Measurements from ENCODE around the gene CDKN2C.
"Not testable (repeated sequence)": the region's sequence is repeated elsewhere in the genome, so short reads cannot be mapped to it uniquely, and the experiment has no call there.

Gene CDKN2C

DNA sequence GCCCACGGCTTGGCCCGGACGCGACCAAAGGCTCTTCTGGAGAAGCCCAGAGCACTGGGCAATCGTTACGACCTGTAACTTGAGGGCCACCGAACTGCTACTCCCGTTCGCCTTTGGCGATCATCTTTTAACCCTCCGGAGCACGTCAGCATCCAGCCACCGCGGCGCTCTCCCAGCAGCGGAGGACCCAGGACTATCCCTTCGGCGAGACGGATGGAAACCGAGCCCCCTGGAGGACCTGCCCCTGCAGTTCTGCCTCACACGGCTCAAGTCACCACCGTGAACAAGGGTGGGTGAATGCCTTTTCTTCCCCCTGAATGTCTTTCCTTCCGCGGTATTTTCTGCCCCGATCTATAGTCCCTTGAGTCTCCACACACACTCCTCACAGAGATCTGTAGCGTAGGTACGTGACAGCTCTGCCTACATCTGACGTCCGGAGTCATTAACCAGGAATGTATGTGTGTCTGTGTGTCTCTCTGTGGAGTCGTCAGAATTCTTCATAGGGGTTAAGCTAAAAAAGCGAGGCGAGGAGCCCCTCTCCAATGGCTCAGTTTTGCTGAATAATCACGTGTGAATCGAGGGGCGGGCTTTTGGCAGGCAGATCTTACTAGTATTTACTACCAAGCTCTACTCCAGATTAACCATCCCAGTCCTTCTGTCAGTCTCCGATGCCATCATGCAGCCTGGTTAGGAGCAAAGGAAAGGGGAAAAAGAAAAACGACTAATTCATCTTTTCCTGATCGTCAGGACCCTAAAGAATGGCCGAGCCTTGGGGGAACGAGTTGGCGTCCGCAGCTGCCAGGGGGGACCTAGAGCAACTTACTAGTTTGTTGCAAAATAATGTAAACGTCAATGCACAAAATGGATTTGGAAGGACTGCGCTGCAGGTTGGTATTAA is at the start of gene CDKN2C:
Gene CDKN2C (plus strand): TSS at position 635 of the 898 bp plus-strand sequence. CDS start 124 bp downstream, at position 759.
- H3K27me3 Mint-ChIP-seq (ENCODE audit: low read depth), result peaks cover 22% of the 10 kb centered on the region
- H3K4me3 Mint-ChIP-seq, result peak within 1 kb of the TSS; percentile 100
- peak within 1 kb of the TSS; percentile 100 for H3K27ac Mint-ChIP-seq
- DNase-seq (ENCODE audit: low spot score), result peak; percentile 47
- H3K9me3 Mint-ChIP-seq, result no peaks in the 10 kb centered on the region
- H3K36me3 Mint-ChIP-seq (ENCODE audit: low read depth), result peaks cover 38% of the 10 kb centered on the region
- peaks cover 30% of the 10 kb centered on the region for H3K4me1 Mint-ChIP-seq (ENCODE audit: low read depth)

DNA sequence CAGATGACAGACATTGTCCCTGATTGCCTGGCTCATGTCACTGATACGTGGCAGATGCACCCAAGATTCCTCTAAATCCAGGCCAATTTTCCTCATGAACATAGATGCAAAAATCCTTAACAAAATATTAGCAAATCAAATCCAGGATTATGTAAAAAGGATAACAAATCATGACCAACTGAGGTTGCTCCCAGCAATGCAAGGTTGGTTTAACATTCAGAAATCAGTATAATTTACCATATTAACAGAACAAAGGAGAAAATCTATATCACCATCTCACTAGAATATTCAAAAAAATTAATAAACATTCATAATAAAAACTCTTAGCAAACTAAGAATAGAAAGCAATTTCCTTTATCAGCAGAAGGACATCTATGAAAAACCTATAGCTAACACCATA is 49.6 kb upstream of the CDKN2C start:
- H3K36me3 Mint-ChIP-seq (ENCODE audit: low read depth), result peaks cover 15% of the 10 kb centered on the region
- no peak for DNase-seq (ENCODE audit: low spot score)
- peaks cover 18% of the 10 kb centered on the region for H3K9me3 Mint-ChIP-seq
- H3K27me3 Mint-ChIP-seq (ENCODE audit: low read depth), result no peaks in the 10 kb centered on the region
- no peak overlapping the region for H3K4me3 Mint-ChIP-seq
- H3K4me1 Mint-ChIP-seq (ENCODE audit: low read depth), result no peaks in the 10 kb centered on the region
- H3K27ac Mint-ChIP-seq, result no peak overlapping the region

DNA sequence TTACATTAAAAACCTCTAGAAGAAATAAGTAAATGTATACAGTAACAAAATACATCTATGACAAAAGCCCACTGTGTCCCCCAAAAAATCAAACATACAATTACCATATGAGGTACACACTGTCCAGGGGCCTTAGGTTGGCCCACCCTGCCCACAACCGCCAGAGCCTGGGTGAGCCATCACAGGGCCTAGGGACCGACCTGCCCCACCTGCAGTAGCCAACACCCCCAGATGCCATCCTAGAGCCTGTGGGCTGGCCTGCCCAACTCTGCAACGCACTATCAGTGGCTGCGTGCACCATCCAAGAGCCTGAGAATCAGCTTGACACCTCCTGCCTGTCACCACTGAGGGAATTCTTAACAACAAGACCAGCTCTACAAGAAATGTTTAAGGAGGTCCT is 49.0 kb upstream of the CDKN2C start:
- Mint-ChIP-seq H3K27me3 (ENCODE audit: low read depth) (no peaks in the 10 kb centered on the region), H3K9me3 (peaks cover 18% of the 10 kb centered on the region), H3K36me3 (ENCODE audit: low read depth) (peaks cover 15% of the 10 kb centered on the region), H3K4me3 (no peak overlapping the region), H3K27ac (no peak overlapping the region), H3K4me1 (ENCODE audit: low read depth) (no peaks in the 10 kb centered on the region)
- no peak for DNase-seq (ENCODE audit: low spot score)

DNA sequence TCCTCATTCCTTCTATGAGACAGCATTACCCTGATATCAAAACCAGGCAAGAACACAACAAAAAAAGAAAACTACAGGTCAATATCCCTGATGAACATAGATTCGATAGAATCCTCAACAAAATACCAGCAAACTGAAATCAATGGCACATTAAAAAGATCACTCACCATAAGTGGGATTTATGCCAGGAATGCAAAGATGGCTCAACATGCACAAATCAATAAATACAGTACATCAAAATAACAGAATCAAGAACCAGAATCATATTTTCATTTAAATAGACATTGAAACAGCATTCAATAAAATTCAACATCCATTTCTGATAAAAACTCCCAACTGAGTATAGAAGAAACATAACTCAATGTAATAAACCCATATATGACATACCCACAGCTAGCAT is 46.5 kb upstream of the CDKN2C start:
- peaks cover 17% of the 10 kb centered on the region for H3K36me3 Mint-ChIP-seq (ENCODE audit: low read depth)
- H3K4me3 Mint-ChIP-seq, result no peak overlapping the region
- H3K27me3 Mint-ChIP-seq (ENCODE audit: low read depth), result no peaks in the 10 kb centered on the region
- peaks cover 18% of the 10 kb centered on the region for H3K9me3 Mint-ChIP-seq
- DNase-seq (ENCODE audit: low spot score), result no peak
- no peak overlapping the region for H3K27ac Mint-ChIP-seq
- H3K4me1 Mint-ChIP-seq (ENCODE audit: low read depth), result no peaks in the 10 kb centered on the region

DNA sequence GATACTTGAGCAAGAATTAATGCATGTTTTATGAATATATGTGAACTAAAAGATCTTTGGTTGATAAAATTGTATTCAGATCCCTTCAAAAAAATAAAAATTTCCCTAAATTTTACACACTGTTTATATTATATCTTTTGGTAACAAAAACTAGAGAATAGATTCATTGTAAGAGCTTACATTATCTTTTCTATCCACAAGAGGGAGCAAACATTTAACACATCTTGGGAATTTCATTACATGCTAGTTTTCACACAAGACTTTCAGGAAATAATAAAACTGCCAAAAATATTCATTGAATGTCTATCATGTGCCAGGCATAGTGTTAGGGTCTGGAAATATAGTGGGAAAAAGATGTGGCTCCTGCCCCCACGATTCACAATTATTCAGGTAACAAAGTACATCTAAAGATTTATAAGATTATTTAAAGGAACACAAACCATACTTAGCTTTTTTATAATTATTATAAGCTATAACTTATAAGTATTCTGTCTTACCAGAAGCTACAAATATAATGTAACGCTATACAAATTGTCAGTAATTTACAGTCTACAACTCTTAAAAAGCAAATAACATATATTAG is 40.6 kb upstream of the CDKN2C start:
- no peak overlapping the region for H3K27ac Mint-ChIP-seq
- no peak overlapping the region for H3K4me3 Mint-ChIP-seq
- H3K27me3 Mint-ChIP-seq (ENCODE audit: low read depth), result no peaks in the 10 kb centered on the region
- peaks cover under 1% of the 10 kb centered on the region for H3K9me3 Mint-ChIP-seq
- no peak for DNase-seq (ENCODE audit: low spot score)
- peaks cover 13% of the 10 kb centered on the region for H3K4me1 Mint-ChIP-seq (ENCODE audit: low read depth)
- H3K36me3 Mint-ChIP-seq (ENCODE audit: low read depth), result peaks cover 2% of the 10 kb centered on the region

DNA sequence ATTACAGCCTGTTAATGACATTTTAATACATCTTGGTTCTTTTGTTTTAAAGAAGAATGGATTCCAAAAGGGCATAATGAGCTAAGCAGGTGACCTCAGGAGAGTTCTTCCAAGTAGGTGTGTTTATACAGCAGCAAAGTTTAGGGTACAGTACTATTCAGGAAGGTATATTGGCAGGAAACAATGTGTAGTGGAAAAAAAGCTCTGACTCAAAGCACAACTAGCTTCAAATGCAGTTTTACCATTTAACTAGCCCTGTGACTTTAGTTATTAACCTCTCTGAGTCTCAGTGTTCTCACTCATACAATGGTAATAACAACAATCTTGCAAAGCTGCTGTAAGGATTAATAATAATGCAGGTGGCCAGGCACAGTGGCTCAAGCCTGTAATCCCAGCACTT is 39.9 kb upstream of the CDKN2C start:
- Mint-ChIP-seq H3K9me3 (no peaks in the 10 kb centered on the region), H3K27me3 (ENCODE audit: low read depth) (no peaks in the 10 kb centered on the region), H3K4me3 (no peak overlapping the region), H3K27ac (no peak overlapping the region), H3K4me1 (ENCODE audit: low read depth) (peaks cover 13% of the 10 kb centered on the region), H3K36me3 (ENCODE audit: low read depth) (peaks cover 2% of the 10 kb centered on the region)
- DNase-seq (ENCODE audit: low spot score), result no peak

DNA sequence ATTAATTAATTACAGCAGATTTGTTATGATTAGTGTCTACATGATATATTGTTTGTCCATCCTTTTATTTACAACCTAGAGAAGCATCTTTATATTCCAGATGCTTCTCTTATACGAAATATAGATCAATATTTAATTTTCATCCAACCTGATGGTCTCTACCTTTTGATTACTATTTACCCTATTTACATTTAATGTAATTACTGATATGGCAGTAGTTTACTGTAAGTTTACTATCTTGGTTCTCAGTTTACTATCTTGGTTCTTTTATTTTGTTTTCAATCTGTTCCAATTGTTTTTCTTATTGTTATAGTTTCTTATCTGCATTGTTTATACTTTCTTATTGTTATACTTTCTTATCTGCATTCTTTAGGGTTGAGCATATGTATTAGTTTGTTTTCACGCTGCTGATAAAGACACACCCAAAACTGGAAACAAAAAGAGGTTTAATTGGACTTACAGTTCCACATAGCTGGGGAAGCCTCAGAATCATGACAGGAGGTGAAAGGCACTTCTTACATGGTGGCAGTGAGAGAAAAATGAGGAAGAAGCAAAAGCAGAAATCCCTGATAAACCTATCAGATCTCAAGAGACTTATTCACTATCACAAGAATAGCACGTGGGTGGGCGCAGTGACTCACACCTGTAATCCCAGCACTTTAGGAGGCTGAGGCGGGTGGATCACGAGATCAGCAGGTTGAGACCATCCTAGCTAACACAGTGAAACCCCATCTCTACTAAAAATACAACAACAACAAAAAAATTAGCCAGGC is 38.9 kb upstream of the CDKN2C start:
- H3K36me3 Mint-ChIP-seq (ENCODE audit: low read depth), result peaks cover 2% of the 10 kb centered on the region
- no peak overlapping the region for H3K4me3 Mint-ChIP-seq
- no peak overlapping the region for H3K27ac Mint-ChIP-seq
- no peaks in the 10 kb centered on the region for H3K27me3 Mint-ChIP-seq (ENCODE audit: low read depth)
- DNase-seq (ENCODE audit: low spot score), result no peak
- H3K4me1 Mint-ChIP-seq (ENCODE audit: low read depth), result peaks cover 13% of the 10 kb centered on the region
- no peaks in the 10 kb centered on the region for H3K9me3 Mint-ChIP-seq

DNA sequence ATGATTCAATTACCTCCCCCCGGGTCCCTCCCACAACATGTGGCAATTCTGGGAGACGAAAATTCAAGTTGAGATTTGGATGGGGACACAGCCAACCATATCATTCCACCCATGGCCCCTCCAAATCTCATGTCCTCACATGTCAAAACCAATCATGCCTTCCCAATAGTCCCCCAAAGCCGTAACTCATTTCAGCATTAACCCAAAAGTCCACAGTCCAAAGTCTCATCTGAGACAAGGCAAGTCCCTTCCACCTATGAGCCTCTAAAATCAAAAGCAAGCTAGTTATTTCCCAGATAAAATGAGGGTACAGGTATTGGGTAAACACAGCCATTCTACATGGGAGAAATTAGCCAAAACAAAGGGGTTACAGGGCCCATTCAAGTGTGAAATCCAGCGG is 38.0 kb upstream of the CDKN2C start:
- DNase-seq (ENCODE audit: low spot score); H3K4me3 Mint-ChIP-seq; H3K27ac Mint-ChIP-seq; H3K27me3 Mint-ChIP-seq (ENCODE audit: low read depth); H3K9me3 Mint-ChIP-seq; H3K36me3 Mint-ChIP-seq (ENCODE audit: low read depth): not testable (repeated sequence)
- H3K4me1 Mint-ChIP-seq (ENCODE audit: low read depth), result peaks cover 13% of the 10 kb centered on the region

DNA sequence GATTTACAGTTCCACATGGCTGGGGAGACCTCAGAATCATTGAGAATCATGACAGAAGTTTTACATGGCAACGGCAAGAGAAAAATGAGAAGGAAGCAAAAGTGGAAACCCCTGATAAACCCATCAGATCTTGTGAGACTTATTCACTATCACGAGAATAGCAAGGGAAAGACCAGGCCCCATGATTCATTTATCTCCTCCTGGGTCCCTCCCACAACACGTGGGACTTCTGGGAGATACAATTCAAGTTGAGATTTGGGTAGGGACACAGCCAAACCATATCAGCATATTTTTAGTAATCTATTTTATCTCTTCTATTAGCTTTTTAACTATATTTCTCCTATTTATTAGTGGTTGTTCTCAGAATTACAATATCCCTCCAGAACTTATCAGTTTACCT is 36.3 kb upstream of the CDKN2C start:
- H3K27me3 Mint-ChIP-seq (ENCODE audit: low read depth); H3K27ac Mint-ChIP-seq; DNase-seq (ENCODE audit: low spot score); H3K4me3 Mint-ChIP-seq; H3K9me3 Mint-ChIP-seq; H3K36me3 Mint-ChIP-seq (ENCODE audit: low read depth): not testable (repeated sequence)
- H3K4me1 Mint-ChIP-seq (ENCODE audit: low read depth), result peaks cover 13% of the 10 kb centered on the region

DNA sequence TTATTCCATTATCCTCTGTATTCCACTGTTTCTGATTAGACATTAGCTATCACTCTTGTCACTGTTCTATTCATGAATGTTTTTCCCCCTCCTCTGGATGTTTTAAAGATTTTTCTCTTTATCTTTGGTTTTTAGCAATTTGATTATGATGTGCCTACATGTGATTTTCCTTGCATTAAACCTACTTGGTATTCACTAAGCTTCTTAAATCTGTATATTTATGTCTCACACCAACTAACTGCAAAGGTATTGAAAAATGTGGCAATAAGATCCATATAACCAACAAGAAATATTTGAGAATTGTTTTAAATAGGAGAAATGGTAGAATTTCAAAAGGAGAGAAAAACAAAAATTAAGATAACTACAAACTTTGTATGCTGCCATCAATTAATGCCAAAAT is 35.2 kb upstream of the CDKN2C start:
- Mint-ChIP-seq H3K27me3 (ENCODE audit: low read depth) (no peaks in the 10 kb centered on the region), H3K27ac (no peak overlapping the region), H3K4me1 (ENCODE audit: low read depth) (peaks cover 13% of the 10 kb centered on the region), H3K4me3 (no peak overlapping the region), H3K9me3 (no peaks in the 10 kb centered on the region), H3K36me3 (ENCODE audit: low read depth) (no peaks in the 10 kb centered on the region)
- no peak for DNase-seq (ENCODE audit: low spot score)

DNA sequence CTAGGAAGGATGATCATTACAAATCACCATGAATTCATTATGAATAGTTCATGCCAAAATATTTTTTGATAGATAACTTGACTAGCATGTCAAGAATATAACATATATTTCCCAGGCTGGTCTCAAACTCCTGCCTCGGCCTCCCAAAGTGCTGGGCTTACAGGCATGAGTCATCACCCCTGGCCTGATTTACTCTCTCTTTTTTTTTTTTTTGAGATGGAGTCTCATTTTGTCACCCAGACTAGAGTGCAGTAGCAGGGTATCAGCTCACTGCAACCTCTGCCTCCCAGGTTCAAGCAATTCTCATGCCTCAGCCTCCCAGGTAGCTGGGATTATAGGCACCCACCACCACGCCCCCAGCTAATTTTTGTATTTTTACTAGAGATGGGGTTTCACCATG is 34.8 kb upstream of the CDKN2C start:
- not testable (repeated sequence) for H3K27me3 Mint-ChIP-seq (ENCODE audit: low read depth); H3K27ac Mint-ChIP-seq; H3K4me1 Mint-ChIP-seq (ENCODE audit: low read depth); H3K9me3 Mint-ChIP-seq; H3K36me3 Mint-ChIP-seq (ENCODE audit: low read depth); H3K4me3 Mint-ChIP-seq; DNase-seq (ENCODE audit: low spot score)

DNA sequence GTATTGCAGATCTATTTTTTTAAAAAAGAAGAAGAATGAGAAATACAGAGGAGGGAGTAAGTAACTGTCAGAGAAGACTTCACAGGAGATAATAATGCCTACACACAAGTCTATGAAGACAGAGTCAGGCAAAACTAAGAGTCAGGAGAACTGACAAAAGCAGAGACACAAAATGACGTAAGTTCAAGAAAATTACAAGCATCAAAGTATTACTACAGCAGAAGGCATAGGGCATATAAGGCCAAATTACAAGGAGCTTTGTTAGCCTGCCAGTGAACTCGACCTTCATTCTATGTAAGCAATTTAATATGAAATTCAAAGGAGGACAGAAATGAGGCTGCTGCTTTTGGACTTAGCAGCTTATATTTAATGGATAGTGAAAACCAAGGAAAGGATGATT is 33.7 kb upstream of the CDKN2C start:
- Mint-ChIP-seq H3K4me1 (ENCODE audit: low read depth) (peaks cover 3% of the 10 kb centered on the region), H3K27ac (no peak overlapping the region), H3K9me3 (no peaks in the 10 kb centered on the region), H3K4me3 (no peak overlapping the region), H3K36me3 (ENCODE audit: low read depth) (no peaks in the 10 kb centered on the region), H3K27me3 (ENCODE audit: low read depth) (no peaks in the 10 kb centered on the region)
- DNase-seq (ENCODE audit: low spot score), result no peak

DNA sequence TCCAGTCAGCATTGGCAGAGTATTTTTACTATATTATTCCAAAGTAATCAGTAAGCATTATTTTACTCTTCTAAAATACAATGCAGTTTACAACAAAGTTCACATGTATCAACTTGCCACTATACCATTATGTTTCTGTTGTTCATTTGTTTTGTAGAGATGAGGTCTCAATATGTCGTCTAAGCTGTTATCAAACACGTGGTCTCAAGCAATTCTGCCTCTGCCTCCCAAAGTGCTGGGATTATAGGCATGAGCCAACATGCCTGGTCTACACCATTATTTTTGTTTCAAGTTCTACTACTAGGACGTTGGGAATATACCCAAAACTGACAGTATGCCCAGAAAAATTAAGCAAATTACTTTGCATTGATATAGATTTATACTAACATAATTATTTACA is 29.8 kb upstream of the CDKN2C start:
- H3K9me3 Mint-ChIP-seq, result no peaks in the 10 kb centered on the region
- no peak overlapping the region for H3K27ac Mint-ChIP-seq
- H3K27me3 Mint-ChIP-seq (ENCODE audit: low read depth), result no peaks in the 10 kb centered on the region
- DNase-seq (ENCODE audit: low spot score), result no peak
- no peaks in the 10 kb centered on the region for H3K36me3 Mint-ChIP-seq (ENCODE audit: low read depth)
- peaks cover 10% of the 10 kb centered on the region for H3K4me1 Mint-ChIP-seq (ENCODE audit: low read depth)
- no peak overlapping the region for H3K4me3 Mint-ChIP-seq

DNA sequence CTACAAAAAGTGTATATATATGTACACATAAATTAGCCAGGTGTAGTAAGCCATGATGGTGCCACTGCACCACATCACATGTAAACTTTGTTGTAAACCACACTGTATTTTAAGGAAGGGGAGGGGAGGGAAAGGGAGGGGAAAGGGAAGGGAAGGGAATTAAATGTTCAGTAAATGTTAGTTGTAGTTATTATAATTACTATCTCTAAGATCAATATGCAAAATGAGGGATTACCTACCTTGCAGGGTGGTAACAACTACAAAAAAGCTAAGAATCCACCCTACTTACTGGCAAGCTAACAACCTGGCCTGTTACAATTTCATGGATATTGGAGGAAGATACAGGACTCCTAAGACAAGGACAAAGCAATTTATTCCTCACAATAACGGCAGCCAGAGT is 27.7 kb upstream of the CDKN2C start:
- peaks cover 13% of the 10 kb centered on the region for H3K4me1 Mint-ChIP-seq (ENCODE audit: low read depth)
- no peaks in the 10 kb centered on the region for H3K36me3 Mint-ChIP-seq (ENCODE audit: low read depth)
- no peak overlapping the region for H3K4me3 Mint-ChIP-seq
- H3K9me3 Mint-ChIP-seq, result no peaks in the 10 kb centered on the region
- no peaks in the 10 kb centered on the region for H3K27me3 Mint-ChIP-seq (ENCODE audit: low read depth)
- no peak for DNase-seq (ENCODE audit: low spot score)
- no peak overlapping the region for H3K27ac Mint-ChIP-seq

All from T-helper 2 cell treated with Interferon-gamma antibody and Interleukin-4, amounts not matched to agents 5 μg/mL and 100 μg/mL, for 36 hours (primary cell).